ENCODE measurements around the gene TXNIP.

Gene TXNIP

GRCh38 chr1:145952903-145953302 lies 43.5 kb downstream of the TXNIP start:
- intact Hi-C loops (cut with DNase I) = no loop called here
- no peak for DNase-seq

DNA sequence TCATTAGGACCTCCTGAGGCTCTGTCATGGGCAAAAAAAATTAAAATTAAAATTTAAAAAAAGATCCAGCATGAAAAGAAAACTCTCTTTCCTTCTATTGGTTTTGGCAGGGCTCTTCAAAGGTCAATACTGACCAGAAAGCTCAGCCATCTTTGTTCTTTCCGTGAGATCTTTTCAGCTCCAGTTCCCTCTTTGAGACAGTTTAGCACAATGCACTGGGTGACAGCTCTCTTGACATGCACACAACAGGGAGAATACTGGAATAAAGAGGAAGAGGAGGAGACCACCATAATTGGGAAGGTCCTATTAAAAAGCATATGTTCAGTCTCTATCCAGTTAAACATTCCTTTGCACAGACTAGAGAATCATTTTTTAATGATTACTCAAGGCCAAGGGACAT lies 44.9 kb downstream of the TXNIP start:
- DNase-seq = no peak
- intact Hi-C loops (cut with DNase I) = no loop called here

GRCh38 chr1:145949219-145949618 lies 47.2 kb downstream of the TXNIP start:
- intact Hi-C loops (cut with DNase I) = no loop called here
- DNase-seq = no peak

GRCh38 chr1:145947551-145947950 lies 48.8 kb downstream of the TXNIP start:
- DNase-seq = no peak
- intact Hi-C loops (cut with DNase I) = no loop called here

DNA sequence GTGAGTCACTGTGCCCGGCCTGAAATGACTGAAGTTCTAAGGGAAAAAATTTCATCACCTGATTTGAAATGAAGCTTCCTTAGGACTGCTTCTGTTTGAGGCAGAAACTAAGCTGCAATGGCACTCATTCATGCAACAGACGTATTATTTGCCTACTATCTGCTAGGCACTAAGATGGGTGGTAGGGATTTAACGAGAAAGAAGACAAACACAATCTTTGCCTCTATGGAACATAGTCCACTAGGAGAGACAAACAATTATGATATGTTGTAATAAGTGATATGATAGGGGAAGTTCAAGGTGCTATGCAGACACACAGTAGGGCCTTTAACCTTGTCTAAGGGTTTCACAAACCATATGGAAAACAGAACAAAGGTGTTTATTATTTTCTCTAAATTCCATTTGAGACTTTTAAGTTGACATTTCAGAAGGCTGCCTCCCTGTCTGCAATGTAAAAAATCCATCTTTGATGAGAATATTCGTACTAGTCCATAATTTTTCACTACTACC lies 49.8 kb downstream of the TXNIP start:
- intact Hi-C loops (cut with DNase I) = no loop called here
- no peak for DNase-seq

GRCh38 chr1:145944532-145944931 lies 51.8 kb downstream of the TXNIP start:
- no peak for DNase-seq
- intact Hi-C loops (cut with DNase I) = no loop called here

- intact Hi-C loops (cut with DNase I) = no loop called here
- no peak for DNase-seq
Measured at GRCh38 chr1:145942871-145943270, 53.5 kb downstream of the TXNIP start.
